Measurements from ENCODE around the gene RILP.

The RILP gene

DNA sequence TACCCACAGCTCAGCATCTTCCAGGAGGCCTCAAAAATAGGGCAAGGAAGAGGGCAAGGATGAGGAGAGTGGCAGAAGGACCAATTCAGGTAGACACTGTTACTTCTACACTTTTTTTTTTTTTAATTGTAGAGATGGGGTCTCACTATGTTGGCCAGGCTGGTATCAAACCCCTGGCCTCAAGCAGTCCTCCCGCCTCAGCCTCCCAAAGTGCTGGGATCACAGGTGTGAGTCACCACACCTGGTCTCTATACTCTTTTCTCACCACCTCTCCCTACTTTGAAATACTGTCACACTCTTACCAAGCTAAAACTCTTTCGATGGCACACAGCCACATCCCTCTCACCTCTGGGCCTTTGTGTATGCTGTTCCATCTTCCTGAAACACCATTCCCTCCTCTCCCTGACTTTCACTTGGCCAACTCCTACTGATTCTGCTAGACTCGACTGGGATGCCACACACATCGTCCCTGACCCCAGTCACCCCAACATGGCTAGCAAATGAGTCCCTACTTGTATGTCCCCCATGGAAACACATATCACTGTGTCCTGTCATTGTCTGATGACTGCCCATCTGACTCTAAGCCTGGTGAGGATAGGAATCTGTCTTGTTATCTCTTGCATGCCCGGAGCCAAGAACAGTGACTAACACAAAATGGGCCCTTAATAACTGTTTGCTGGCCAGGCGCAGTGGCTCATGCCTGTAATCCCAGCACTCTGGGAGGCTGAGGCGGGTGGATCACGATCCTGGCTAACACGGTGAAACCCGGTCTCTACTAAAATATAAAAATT is 13.8 kb downstream of the RILP start:
- ATAC-seq, result no peak
- TF ChIP-seq TCF4 (CRISPR knock-in tag; IDR thresholded peaks at IDR 0.05; ENCODE audit: borderline replicate concordance) (no peak), CSDC2 (CRISPR knock-in tag; IDR thresholded peaks at IDR 0.05) (no peak), PPARA (CRISPR knock-in tag; IDR thresholded peaks at IDR 0.05; ENCODE audit: borderline replicate concordance) (no peak), TOX (CRISPR knock-in tag; IDR thresholded peaks at IDR 0.05; ENCODE audit: borderline replicate concordance) (no peak), SNAI2 (CRISPR knock-in tag; IDR thresholded peaks at IDR 0.05) (no peak), CREB5 (CRISPR knock-in tag; IDR thresholded peaks at IDR 0.05; ENCODE audit: low read depth) (no peak), ZNF8 (CRISPR knock-in tag; IDR thresholded peaks at IDR 0.05) (no peak), ZFP3 (CRISPR knock-in tag; IDR thresholded peaks at IDR 0.05) (no peak), ZNF70 (CRISPR knock-in tag; IDR thresholded peaks at IDR 0.05) (no peak), ZC3H10 (CRISPR knock-in tag; IDR thresholded peaks at IDR 0.05) (no peak), CSRNP3 (CRISPR knock-in tag; IDR thresholded peaks at IDR 0.05) (no peak), ESRRG (CRISPR knock-in tag; IDR thresholded peaks at IDR 0.05) (no peak), RARB (CRISPR knock-in tag; IDR thresholded peaks at IDR 0.05) (no peak), TSHZ2 (CRISPR knock-in tag; IDR thresholded peaks at IDR 0.05) (no peak), BACH2 (CRISPR knock-in tag; IDR thresholded peaks at IDR 0.05; ENCODE audit: borderline replicate concordance) (no peak), ARNTL (CRISPR knock-in tag; IDR thresholded peaks at IDR 0.05; ENCODE audit: borderline replicate concordance, low read depth) (no peak), ZNF565 (CRISPR knock-in tag; conservative IDR thresholded peaks at IDR 0.05; ENCODE audit: low read depth) (no peak), OSR1 (CRISPR knock-in tag; IDR thresholded peaks at IDR 0.05) (no peak)
- TF ChIP-seq, protein P1, sequence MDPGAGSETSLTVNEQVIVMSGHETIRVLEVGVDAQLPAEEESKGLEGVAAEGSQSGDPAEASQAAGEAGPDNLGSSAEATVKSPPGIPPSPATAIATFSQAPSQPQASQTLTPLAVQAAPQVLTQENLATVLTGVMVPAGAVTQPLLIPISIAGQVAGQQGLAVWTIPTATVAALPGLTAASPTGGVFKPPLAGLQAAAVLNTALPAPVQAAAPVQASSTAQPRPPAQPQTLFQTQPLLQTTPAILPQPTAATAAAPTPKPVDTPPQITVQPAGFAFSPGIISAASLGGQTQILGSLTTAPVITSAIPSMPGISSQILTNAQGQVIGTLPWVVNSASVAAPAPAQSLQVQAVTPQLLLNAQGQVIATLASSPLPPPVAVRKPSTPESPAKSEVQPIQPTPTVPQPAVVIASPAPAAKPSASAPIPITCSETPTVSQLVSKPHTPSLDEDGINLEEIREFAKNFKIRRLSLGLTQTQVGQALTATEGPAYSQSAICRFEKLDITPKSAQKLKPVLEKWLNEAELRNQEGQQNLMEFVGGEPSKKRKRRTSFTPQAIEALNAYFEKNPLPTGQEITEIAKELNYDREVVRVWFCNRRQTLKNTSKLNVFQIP (CRISPR knock-in tag; IDR thresholded peaks at IDR 0.05; ENCODE audit: borderline replicate concordance, low read depth), result no peak
- TF ChIP-seq, protein P2, sequence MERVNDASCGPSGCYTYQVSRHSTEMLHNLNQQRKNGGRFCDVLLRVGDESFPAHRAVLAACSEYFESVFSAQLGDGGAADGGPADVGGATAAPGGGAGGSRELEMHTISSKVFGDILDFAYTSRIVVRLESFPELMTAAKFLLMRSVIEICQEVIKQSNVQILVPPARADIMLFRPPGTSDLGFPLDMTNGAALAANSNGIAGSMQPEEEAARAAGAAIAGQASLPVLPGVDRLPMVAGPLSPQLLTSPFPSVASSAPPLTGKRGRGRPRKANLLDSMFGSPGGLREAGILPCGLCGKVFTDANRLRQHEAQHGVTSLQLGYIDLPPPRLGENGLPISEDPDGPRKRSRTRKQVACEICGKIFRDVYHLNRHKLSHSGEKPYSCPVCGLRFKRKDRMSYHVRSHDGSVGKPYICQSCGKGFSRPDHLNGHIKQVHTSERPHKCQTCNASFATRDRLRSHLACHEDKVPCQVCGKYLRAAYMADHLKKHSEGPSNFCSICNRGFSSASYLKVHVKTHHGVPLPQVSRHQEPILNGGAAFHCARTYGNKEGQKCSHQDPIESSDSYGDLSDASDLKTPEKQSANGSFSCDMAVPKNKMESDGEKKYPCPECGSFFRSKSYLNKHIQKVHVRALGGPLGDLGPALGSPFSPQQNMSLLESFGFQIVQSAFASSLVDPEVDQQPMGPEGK (CRISPR knock-in tag; IDR thresholded peaks at IDR 0.05; ENCODE audit: borderline replicate concordance), result no peak

- ATAC-seq, result no peak
- TF ChIP-seq ZNF70 (CRISPR knock-in tag; IDR thresholded peaks at IDR 0.05) (no peak), CSRNP3 (CRISPR knock-in tag; IDR thresholded peaks at IDR 0.05) (no peak), ZC3H10 (CRISPR knock-in tag; IDR thresholded peaks at IDR 0.05) (no peak), ZFP3 (CRISPR knock-in tag; IDR thresholded peaks at IDR 0.05) (no peak), TCF4 (CRISPR knock-in tag; IDR thresholded peaks at IDR 0.05; ENCODE audit: borderline replicate concordance) (no peak), CSDC2 (CRISPR knock-in tag; IDR thresholded peaks at IDR 0.05) (no peak), ARNTL (CRISPR knock-in tag; IDR thresholded peaks at IDR 0.05; ENCODE audit: borderline replicate concordance, low read depth) (no peak), TSHZ2 (CRISPR knock-in tag; IDR thresholded peaks at IDR 0.05) (no peak)
- TF ChIP-seq, protein P1 (CRISPR knock-in tag; IDR thresholded peaks at IDR 0.05; ENCODE audit: borderline replicate concordance, low read depth), result no peak
These were observed 14.6 kb downstream of the RILP start for GRCh38 chr17:1634841-1635650.

Measured in SK-N-SH treated with all-trans-retinoic acid at 6 μM for 48 hours (cell line).